Central memory CD8-positive, alpha-beta T cell (primary cell): ENCODE measurements around the gene MACROD1.
A peak's percentile ranks its signal among the peaks of the same experiment; 100 is the strongest.

Experiments
- ATAC-seq: fragments of 150-1000 bp; cut with Tn5 transposase; replicated peaks from 2 replicates; pipeline ENCODE4 v1.10.0; 2022; ENCODE audit warnings: mild to moderate bottlenecking, moderate FRiP score, moderate number of reproducible peaks; ENCODE audit not compliant: poor library complexity, severe bottlenecking; ENCODE audit errors: extremely low read depth
- DNase-seq, 2 donors: peaks; one replicate each; pipeline ENCODE4 v3.0.0; 2021; ENCODE audit warnings: low spot score in 2 of 2
- H3K27ac Mint-ChIP-seq: one replicate; pipeline ENCODE4 v1.8.0; 2022; ENCODE audit warnings: low read depth, mild to moderate bottlenecking, moderate library complexity, mixed read lengths
- H3K27me3 Mint-ChIP-seq: one replicate; pipeline ENCODE4 v1.8.0; 2022; ENCODE audit warnings: mixed read lengths
- H3K36me3 Mint-ChIP-seq: one replicate; pipeline ENCODE4 v1.8.0; 2022; ENCODE audit warnings: mild to moderate bottlenecking, moderate library complexity, mixed read lengths; ENCODE audit not compliant: insufficient read depth
- H3K4me1 Mint-ChIP-seq: one replicate; pipeline ENCODE4 v1.8.0; 2022; ENCODE audit warnings: mixed read lengths
- H3K4me3 Mint-ChIP-seq: one replicate; pipeline ENCODE4 v1.8.0; 2022; ENCODE audit warnings: mild to moderate bottlenecking, moderate library complexity, mixed read lengths
- H3K9me3 Mint-ChIP-seq: one replicate; pipeline ENCODE4 v1.8.0; 2022; ENCODE audit warnings: mixed read lengths

Gene MACROD1

DNA sequence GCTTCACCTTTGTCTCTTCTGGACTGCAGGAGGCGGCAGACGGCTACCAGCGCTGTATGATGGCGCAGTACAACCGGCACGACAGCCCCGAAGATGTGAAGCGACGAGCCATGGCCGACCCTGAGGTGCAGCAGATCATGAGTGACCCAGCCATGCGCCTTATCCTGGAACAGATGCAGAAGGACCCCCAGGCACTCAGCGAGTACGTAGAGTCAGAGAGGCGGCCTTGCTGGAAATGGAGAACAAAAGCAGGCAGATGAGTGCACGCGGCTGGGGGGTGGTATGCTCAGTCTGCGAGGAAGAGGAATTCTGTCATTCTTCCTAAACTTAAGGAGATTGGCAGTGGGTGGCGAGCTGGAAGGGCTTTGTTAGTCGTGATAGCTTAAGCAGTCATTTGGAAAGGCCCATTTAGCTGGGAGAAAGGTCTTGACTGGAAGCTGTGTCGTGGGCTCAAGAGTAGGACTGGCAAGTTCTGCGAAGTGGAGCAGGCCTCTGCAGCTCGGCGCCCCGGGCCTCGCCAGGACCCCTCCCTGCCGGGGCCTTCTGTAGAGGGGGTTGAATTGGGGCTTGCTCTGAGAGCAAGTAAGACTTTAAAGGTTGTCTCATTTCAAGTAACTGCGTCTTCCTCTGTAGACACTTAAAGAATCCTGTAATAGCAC, 37.6 kb upstream of the MACROD1 start:
- Mint-ChIP-seq H3K4me1 (peaks cover 26% of the 10 kb centered on the region), H3K27me3 (no peaks in the 10 kb centered on the region), H3K4me3 (no peak overlapping the region), H3K27ac (no peak overlapping the region), H3K36me3 (peaks cover 59% of the 10 kb centered on the region), H3K9me3 (no peaks in the 10 kb centered on the region)
- ATAC-seq (no peak), DNase-seq (no peak)

DNA sequence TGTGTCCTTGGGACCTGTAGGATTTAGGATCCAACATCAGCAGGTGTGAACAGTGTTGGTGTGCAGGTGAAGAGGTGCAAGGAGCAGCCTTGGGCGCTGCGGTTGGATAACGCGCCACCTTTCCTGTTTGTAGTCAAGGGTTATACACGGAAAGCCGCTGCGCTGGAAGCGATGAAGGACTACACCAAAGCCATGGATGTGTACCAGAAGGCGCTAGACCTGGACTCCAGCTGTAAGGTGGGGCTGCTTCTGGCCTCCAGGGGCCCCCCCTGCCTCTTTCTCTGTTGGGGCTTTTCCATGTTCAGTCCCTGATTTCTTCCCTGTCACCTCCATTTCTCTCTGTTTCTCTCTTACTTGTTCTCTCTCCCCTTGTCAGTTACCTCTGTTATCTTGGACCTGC, 37.1 kb upstream of the MACROD1 start:
- peaks cover 20% of the 10 kb centered on the region for H3K4me1 Mint-ChIP-seq
- no peak overlapping the region for H3K4me3 Mint-ChIP-seq
- H3K9me3 Mint-ChIP-seq: no peaks in the 10 kb centered on the region
- no peaks in the 10 kb centered on the region for H3K27me3 Mint-ChIP-seq
- ATAC-seq (no peak), DNase-seq (no peak)
- no peak overlapping the region for H3K27ac Mint-ChIP-seq
- H3K36me3 Mint-ChIP-seq: peaks cover 65% of the 10 kb centered on the region

DNA sequence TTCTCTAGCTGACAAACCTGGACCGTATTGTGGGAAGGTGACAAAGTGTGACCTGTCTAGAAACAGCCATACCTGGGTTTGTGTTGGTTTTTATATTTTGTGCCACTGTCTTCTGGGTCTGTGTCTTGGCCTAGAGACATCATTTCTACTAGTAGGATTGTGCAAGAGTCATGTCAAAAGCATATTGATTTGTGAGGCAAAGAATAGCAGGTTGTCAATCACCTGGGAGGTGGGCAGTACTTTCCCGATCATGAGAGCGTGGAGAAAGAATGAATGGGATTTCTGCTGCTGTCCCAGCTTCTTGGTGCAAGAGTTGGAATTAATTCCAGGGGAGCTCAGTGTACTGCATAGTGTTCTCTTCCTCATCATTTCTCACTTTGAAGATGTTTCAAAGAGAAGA, 35.6 kb upstream of the MACROD1 start:
- no peak for DNase-seq
- H3K27me3 Mint-ChIP-seq: no peaks in the 10 kb centered on the region
- no peak for ATAC-seq
- no peak overlapping the region for H3K27ac Mint-ChIP-seq
- H3K4me1 Mint-ChIP-seq: peaks cover 16% of the 10 kb centered on the region
- no peak overlapping the region for H3K4me3 Mint-ChIP-seq
- peaks cover 72% of the 10 kb centered on the region for H3K36me3 Mint-ChIP-seq
- H3K9me3 Mint-ChIP-seq: no peaks in the 10 kb centered on the region

DNA sequence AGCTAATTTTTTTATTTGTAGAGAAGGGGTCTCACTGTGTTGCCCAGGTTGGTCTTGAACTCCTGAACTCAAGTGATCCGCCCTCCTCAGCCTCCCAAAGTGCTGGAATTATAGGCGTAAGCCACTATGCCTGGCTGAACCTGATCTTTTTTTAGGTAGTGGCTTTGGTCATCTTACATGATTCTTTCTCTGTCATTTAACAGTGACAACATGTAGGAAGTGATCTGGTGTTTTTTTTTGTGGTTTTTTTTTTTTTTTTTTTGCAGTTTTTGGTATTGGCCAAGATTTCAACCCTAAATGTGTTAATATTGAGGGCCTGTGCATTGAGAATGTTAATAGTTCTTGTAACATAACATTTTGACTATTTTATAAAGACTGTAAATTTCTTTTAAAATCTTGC, 32.6 kb upstream of the MACROD1 start:
- no peak for DNase-seq
- ATAC-seq: no peak
- H3K27me3 Mint-ChIP-seq: no peaks in the 10 kb centered on the region
- H3K4me3 Mint-ChIP-seq: no peak overlapping the region
- H3K36me3 Mint-ChIP-seq: peaks cover 81% of the 10 kb centered on the region
- H3K27ac Mint-ChIP-seq: no peak overlapping the region
- H3K4me1 Mint-ChIP-seq: peaks cover 6% of the 10 kb centered on the region
- H3K9me3 Mint-ChIP-seq: no peaks in the 10 kb centered on the region

DNA sequence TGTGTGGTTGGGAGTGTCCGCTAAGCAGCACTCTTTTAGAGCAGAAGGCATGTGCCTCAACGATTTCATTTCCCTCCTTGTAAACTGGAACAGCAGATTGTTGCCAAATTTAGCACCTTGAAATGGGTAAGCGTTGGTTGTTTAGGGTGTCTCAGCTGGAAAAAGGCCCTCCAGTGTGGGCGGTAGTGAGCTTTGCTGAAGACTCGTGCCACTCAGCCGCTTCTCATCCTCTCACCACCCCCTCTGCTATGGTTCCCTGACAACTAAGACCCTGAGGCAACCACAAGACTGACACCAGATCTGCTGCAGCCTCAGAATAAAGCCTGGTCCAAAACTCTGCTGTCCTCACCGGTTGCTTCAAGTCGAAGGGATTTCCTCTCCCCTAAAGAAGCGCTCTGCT, 30.7 kb upstream of the MACROD1 start:
- DNase-seq (no peak), ATAC-seq (no peak)
- no peaks in the 10 kb centered on the region for H3K27me3 Mint-ChIP-seq
- no peaks in the 10 kb centered on the region for H3K4me1 Mint-ChIP-seq
- H3K9me3 Mint-ChIP-seq: no peaks in the 10 kb centered on the region
- H3K27ac Mint-ChIP-seq: no peak overlapping the region
- H3K36me3 Mint-ChIP-seq: peaks cover 71% of the 10 kb centered on the region
- H3K4me3 Mint-ChIP-seq: no peak overlapping the region

DNA sequence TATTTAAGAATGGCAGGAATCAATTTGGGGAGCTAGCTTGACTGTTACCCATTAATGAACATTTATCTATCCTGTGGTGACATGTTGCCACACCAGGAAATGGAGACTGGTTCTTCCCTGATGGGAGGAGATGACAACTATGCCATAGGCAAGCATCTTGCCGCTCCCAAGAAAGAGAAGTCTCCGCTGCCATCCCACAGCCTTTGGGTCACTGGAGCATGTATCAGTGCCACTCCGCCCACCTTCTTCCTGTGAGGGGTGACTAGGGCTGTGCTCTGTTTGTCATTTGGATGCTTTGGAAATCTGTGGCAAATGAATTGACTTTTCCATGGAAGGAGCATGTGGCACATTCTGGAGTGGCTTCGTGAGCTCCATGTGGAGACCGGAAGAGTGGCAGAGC, 26.5 kb upstream of the MACROD1 start:
- Mint-ChIP-seq H3K27ac (no peak overlapping the region), H3K36me3 (peaks cover 39% of the 10 kb centered on the region), H3K27me3 (no peaks in the 10 kb centered on the region), H3K4me1 (no peaks in the 10 kb centered on the region), H3K9me3 (no peaks in the 10 kb centered on the region), H3K4me3 (no peak overlapping the region)
- ATAC-seq (no peak), DNase-seq (no peak)

DNA sequence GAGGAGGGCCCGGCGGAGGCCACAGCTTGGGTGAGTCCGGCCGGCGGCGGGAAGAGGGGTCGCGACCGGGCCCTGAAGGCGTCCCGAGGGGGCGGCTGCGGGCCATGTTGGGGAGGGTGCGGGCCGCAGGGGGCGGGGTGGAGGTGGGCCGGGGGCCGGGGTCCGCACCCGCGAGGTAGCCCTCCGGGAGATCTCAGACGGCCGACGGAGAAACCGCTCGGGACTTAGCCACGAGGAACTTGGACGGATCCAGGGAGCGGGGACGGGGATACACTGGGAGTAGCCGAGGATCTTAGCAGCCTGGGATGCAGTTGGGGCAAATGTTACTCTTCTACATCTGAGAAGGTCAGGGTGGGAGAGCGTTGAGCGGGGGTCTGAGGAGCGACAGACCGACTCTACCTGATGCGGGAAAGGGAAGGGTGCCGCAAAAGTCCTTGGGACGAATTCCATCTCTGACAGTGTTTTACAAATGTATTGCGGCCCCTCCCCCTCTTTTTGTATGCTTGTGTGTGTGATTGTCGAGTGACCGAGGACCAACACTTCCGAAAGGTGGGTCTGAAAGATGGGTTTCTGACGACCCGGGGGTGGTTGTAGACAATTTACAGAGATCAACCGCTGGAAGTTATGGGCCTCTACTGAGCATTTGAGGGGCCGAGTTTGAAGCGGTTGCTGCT, 20.7 kb upstream of the MACROD1 start:
- H3K9me3 Mint-ChIP-seq: no peaks in the 10 kb centered on the region
- ATAC-seq (no peak), DNase-seq (no peak)
- H3K4me3 Mint-ChIP-seq: no peak overlapping the region
- no peak overlapping the region for H3K27ac Mint-ChIP-seq
- H3K36me3 Mint-ChIP-seq: peaks cover 17% of the 10 kb centered on the region
- peaks cover 16% of the 10 kb centered on the region for H3K4me1 Mint-ChIP-seq
- H3K27me3 Mint-ChIP-seq: no peaks in the 10 kb centered on the region

DNA sequence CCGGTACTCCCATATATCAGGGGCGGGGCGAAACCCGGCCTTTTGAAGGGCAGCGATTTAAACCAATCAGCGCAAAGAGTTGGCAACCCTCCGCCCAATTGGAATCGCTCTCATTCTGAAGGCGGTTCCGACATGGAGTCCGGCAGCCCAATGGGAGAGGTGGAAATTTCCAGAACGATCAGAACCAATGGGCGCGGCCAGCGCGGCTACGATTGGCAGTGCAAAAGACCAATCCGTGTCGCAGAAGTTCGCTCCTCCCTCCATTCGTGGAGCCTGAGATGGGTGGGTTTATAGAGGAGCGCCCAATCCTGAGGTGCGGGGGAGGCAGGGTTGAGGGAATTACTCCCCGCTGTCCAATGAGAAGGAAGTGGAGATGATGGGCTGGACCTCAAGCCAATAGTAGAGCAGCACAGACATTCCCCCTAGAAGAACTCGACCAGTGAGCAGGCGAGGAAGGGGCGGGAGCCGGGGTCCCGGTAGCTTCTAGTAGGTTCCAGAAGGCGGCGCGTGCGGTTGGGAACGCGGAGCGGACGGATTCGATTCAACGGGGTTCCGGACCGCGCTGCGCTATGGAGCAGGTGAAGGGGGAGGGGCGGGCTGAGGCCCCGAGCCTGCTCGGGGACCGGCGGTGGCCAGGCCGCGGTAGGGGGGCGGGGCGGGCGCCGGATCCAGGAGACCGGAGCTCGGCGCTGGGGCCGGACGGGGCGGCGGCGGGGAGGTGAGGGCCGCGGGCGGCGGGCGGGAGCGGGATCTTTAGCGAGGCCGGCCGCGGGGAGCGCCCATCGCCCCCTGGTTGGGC, 20.0 kb upstream of the MACROD1 start, which contains the start of gene STIP1:
TSS of gene STIP1 (plus strand) at position 479 of the 799 bp plus-strand sequence. CDS start at position 570, 91 bp downstream.
- H3K9me3 Mint-ChIP-seq: no peaks in the 10 kb centered on the region
- no peaks in the 10 kb centered on the region for H3K27me3 Mint-ChIP-seq
- ATAC-seq (peak; percentile 94), DNase-seq (peak; percentile 94 to 100)
- H3K4me3 Mint-ChIP-seq: no peak within 1 kb of the TSS
- H3K27ac Mint-ChIP-seq: no peak within 1 kb of the TSS
- peaks cover 16% of the 10 kb centered on the region for H3K4me1 Mint-ChIP-seq
- H3K36me3 Mint-ChIP-seq: peaks cover 19% of the 10 kb centered on the region

DNA sequence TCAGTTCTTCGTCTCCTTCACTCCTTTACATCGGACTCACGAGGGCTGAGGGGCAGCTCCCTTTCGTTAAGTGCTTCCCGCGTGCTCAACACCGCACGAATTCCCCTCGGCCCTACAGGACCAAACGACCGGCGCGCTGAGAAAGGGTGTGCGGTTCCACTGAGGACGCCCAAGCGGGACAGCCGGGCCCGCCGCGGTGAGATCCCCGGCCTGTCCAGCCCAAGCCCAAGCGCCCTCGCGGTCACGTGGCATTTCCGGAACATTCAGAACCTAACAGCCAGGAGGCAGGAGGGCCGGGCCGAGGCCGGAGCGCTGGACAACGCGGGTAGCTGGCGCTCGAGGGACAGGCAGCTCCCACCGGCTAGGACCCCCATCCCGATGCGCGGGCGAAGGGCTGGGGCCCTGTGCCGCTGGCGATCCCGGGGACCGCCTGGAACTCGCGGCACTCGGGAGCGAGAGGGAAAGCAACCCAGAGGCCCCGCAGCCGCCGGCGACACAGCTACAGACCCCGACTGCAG, 19.3 kb upstream of the MACROD1 start:
- H3K9me3 Mint-ChIP-seq: no peaks in the 10 kb centered on the region
- no peak overlapping the region for H3K27ac Mint-ChIP-seq
- no peak for DNase-seq
- ATAC-seq: no peak
- no peaks in the 10 kb centered on the region for H3K27me3 Mint-ChIP-seq
- H3K4me1 Mint-ChIP-seq: peaks cover 16% of the 10 kb centered on the region
- H3K36me3 Mint-ChIP-seq: peaks cover 18% of the 10 kb centered on the region
- H3K4me3 Mint-ChIP-seq: no peak overlapping the region

DNA sequence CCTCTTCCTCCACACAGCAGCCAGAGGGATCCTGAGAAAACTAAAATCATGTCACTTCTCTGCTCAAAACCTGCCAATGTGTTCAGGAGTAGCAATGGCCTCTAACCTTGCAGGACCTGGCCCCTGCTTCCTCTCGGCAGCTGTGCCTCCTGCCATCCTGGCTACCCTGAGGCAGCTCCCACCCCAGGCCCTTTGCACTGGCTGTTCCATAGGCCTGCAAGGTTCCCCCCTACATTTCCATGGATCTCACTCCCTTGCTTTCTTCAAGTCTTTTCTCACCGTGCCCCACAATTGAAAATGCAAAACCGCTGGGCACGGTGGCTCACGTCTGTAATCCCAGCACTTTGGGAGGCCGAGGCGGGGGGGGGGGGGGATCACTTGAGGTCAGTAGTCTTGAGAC, 18.0 kb upstream of the MACROD1 start:
- Mint-ChIP-seq H3K4me3 (peak overlapping the region; percentile 57), H3K4me1 (peaks cover 16% of the 10 kb centered on the region)

DNA sequence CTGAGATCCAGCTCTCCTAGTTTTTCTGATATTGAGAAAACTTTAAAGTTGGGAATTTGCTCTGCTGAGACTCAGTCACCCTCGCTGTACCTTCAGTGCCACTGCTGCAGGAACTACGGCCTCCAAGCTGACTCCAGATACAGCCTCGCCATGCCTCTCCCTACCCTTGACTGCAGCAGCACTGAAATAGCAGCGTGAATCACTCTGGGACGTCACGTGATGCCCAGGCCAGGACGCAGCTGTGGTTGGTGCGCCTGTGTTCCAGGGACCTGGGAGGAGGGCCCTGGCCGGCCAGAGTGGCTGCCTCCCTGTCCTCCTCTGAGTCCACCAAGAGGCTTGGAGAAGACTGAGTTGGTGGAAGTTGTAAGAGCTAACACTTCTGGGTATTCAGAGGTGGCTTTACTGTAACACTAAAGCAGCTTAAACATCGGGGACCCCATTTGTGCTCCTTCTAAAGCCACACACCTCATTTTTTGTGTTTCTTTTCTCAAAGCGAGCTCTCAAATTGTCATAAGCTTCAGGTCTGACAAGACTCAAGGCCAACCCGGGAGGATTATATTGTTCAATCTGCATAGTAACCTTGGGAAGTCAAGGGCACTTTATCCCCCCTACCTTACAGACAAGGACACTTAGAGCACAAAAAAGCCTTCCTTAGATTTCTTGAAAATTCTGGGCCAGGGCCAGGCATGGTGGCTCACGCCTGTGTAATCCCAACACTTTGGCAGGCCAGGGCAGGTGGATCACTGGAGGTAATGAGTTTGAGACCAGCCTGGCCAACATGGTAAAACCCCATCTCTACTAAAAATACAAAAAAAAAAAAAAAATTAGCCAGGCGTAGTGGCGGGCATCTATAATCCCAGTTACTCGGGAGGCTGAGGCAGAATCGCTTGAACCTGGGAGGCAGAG, 15.8 kb upstream of the MACROD1 start:
- DNase-seq: no peak
- Mint-ChIP-seq H3K4me3 (no peak overlapping the region), H3K27ac (no peak overlapping the region), H3K9me3 (no peaks in the 10 kb centered on the region), H3K36me3 (peaks cover 11% of the 10 kb centered on the region), H3K4me1 (peaks cover 16% of the 10 kb centered on the region), H3K27me3 (no peaks in the 10 kb centered on the region)
- no peak for ATAC-seq

More for the DNA sequence above, 18.0 kb upstream of the MACROD1 start:
- Mint-ChIP-seq H3K36me3 (peaks cover 14% of the 10 kb centered on the region), H3K27ac (no peak overlapping the region), H3K9me3 (no peaks in the 10 kb centered on the region), H3K27me3 (no peaks in the 10 kb centered on the region)
- DNase-seq (no peak), ATAC-seq (no peak)

DNA sequence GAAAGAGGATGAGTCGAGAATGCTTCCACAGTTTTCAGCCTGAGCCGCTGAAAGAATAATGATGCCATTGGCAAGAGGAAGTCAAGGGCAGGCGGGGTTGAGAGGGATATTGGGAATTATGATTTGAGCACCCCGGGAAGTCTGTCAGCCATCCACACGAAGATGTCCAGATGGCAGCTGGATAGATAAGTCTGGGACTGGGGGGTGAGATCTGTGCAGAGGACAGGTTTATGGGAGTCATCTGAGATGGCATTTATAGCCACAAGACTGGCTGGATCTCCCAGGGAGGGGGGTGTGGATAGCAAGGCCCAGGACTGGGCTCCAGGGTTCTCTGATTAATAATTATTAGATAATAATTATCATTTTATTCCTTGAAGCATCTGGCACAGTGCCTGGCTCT, 15.0 kb upstream of the MACROD1 start:
- Mint-ChIP-seq H3K36me3 (peaks cover 9% of the 10 kb centered on the region), H3K9me3 (no peaks in the 10 kb centered on the region), H3K27me3 (no peaks in the 10 kb centered on the region), H3K27ac (no peak overlapping the region), H3K4me3 (no peak overlapping the region), H3K4me1 (peaks cover 16% of the 10 kb centered on the region)
- ATAC-seq: no peak
- no peak for DNase-seq
